Measurements from ENCODE around the gene ENPEP.

Gene ENPEP

DNA sequence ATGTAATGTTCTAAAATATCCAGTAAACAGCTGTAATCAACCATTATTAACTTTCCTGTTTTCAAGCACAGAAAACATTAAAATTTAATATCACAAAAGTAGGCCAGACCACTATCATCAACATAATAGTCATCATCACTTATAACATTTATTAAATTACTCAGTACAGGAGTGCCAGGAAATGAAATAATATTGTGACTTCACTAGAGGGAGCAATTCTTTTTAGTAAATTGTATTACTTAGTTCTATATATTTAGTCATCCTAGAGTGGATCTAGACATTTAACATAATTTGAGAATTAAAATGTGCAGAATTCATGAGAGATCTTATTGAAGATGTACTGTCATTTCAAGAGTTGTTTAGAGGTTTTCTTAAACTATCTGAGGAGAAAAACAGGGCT, 113.3 kb downstream of the ENPEP start:
- in situ Hi-C loops (cut with HindIII; ENCODE audit: low sequenced_read_pairs) = no loop called here

DNA sequence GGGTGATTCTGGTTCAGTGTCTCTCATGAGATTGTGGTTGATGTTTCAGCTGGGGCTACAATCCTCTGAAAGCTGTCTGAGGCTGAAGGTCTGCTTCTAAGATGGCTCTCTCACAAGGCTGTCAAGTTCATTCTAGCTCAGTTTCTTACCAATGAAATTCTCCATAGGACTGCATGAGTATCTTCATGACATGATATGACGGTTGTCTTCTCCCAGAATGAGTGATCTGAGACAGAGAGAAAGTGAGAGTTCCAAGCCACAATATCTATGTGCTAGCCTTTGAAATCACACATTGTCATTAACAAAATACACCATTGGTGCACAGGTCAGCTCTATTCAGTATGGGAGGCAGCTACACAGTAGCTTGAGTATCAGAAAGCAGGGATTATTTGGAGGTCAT, 119.6 kb downstream of the ENPEP start:
- in situ Hi-C loops (cut with HindIII; ENCODE audit: low sequenced_read_pairs) = no loop called here

GRCh38 chr4:110596431-110596830, 120.5 kb downstream of the ENPEP start:
- in situ Hi-C loops (cut with HindIII; ENCODE audit: low sequenced_read_pairs) = no loop called here

GRCh38 chr4:110597582-110597981, 121.6 kb downstream of the ENPEP start:
- in situ Hi-C loops (cut with HindIII; ENCODE audit: low sequenced_read_pairs) = no loop called here

DNA sequence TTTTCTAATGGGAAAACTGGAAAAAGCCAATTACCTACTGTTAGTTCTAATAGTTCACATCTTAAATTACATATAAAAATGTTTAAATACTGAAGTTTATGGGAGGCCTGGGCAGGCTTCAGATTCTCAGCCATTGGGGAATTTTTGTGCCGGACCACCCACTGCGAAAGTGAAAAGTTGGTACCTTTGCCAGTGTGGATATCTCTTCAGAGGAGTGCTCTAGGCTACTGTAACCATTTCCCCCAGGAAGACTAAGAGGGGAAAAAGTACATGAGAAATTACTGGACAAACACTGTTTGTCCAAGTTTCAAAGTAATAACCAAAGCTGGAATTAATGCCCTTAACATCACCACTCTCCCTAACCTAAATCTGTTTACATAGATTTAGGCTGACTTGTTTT, 126.1 kb downstream of the ENPEP start:
- in situ Hi-C loops (cut with HindIII; ENCODE audit: low sequenced_read_pairs) = no loop called here

GRCh38 chr4:110605077-110605476, 129.1 kb downstream of the ENPEP start:
- in situ Hi-C loops (cut with HindIII; ENCODE audit: low sequenced_read_pairs) = no loop called here

GRCh38 chr4:110609044-110609750, 133.2 kb downstream of the ENPEP start:
- in situ Hi-C loops (cut with HindIII; ENCODE audit: low sequenced_read_pairs) = no loop called here

- in situ Hi-C loops (cut with HindIII; ENCODE audit: low sequenced_read_pairs) = no loop called here
Observed at GRCh38 chr4:110610620-110610939, 134.6 kb downstream of the ENPEP start.

DNA sequence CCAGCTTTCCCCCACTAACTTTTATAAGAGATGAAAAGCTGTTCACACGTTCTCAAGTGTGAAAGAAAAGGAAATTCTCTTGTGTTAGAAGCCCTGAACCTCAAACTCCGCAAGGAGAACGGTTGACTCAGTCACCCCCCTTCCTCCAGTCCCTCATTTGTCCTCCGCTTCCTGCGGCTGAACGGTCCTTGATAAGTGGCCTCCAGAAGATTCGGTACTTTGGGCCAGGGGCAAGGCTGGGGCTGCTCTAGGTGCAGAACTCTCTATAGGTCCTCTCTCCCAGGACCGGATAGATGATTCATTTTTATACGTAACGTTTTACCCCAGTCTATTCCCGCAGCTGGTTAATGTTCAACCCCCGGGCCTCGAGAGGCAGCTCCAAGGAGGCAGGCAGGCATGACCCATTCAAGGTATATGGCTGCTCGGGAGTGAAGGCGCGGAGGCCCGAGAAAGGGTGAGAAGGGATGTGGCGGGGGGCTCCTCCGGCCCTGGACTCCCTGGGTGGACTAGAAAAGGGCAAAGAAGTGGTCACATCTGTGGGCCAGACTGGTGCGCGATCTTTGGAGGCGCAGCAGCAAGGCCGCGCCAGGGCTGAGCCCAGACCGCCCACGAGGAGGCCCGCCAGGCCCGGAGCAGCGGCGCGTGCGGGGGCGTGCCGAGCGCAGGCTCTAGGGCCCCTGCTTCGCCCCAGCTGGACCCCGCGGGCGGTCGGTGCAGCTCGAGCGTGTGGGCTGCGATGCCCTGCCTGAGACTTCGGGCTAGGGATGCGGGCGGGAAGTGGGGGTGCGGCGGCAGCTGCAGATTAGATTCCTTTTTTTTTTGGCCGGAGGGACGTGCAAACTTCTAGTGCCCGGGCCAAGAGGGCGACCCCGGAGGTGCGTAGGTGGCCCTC, 135.2 kb downstream of the ENPEP start:
- in situ Hi-C loops (cut with HindIII; ENCODE audit: low sequenced_read_pairs) = no loop called here

DNA sequence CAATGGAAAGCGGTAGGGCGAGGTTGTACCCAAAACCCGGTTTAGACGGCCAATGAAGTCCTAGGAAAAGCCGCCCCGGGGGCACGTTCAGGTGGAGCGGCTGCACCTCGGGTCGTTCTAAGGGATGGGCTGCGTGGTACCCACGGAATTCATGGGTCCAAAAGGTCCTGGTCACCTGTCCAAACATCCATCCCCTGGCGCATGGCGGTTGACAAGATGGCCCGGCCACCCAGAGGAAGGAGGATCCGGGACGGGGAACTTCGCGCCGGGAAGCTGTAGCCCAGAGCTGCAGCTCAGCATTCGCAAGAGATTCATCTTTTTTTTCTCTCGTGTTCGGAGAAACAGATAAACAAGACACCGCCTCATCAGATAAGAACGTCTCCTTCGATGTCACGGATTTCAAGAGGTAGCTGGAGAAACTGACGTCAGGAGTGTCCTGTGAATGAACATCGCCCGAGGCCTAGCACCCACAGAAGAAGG, 136.1 kb downstream of the ENPEP start:
- in situ Hi-C loops (cut with HindIII; ENCODE audit: low sequenced_read_pairs) = no loop called here

- in situ Hi-C loops (cut with HindIII; ENCODE audit: low sequenced_read_pairs) = no loop called here
Observed at GRCh38 chr4:110612631-110613269, 136.8 kb downstream of the ENPEP start.

- in situ Hi-C loops (cut with HindIII; ENCODE audit: low sequenced_read_pairs) = no loop called here
Observed at GRCh38 chr4:110613745-110614144, 137.8 kb downstream of the ENPEP start.

GRCh38 chr4:110614173-110614963, 138.4 kb downstream of the ENPEP start:
- in situ Hi-C loops (cut with HindIII; ENCODE audit: low sequenced_read_pairs) = no loop called here

All from DLD1 (cell line).